Hematopoietic multipotent progenitor cell treated with erythropoietin and hydrocortisone succinate and interleukin-3 and kit ligand, for 6 days (in vitro differentiated cells): ENCODE data around the gene SLC6A7.
A peak's percentile ranks its signal among the peaks of the same experiment; 100 is the strongest.

ENCODE experiments used
- DNase-seq: peaks from one replicate; pipeline ENCODE4 v3.0.0-alpha.2; 2015

SLC6A7 gene

GRCh38 chr5:150156027-150156368 is 33.9 kb upstream of the SLC6A7 start:
- no peak for DNase-seq

DNA sequence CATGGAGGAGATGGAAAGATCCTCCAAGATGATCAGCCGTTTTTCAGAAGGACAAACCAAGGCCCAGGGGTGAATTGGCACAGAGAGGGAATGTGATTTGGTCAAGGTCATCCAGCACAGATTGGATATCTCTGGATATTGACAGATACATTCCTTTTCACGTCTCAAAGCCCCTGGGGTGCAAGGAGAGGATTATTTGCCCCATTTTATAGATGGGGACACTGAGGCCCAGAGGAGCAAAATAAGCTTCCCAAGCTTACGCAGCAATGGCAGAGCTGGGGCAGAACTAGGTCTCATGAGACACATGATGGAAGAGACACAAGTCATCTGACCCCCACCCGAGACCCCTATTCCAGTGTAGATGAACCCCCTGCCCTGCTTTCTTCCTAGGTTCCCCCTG is 33.3 kb upstream of the SLC6A7 start:
- no peak for DNase-seq

- no peak for DNase-seq
Observed at GRCh38 chr5:150157168-150157567, 32.7 kb upstream of the SLC6A7 start.

DNA sequence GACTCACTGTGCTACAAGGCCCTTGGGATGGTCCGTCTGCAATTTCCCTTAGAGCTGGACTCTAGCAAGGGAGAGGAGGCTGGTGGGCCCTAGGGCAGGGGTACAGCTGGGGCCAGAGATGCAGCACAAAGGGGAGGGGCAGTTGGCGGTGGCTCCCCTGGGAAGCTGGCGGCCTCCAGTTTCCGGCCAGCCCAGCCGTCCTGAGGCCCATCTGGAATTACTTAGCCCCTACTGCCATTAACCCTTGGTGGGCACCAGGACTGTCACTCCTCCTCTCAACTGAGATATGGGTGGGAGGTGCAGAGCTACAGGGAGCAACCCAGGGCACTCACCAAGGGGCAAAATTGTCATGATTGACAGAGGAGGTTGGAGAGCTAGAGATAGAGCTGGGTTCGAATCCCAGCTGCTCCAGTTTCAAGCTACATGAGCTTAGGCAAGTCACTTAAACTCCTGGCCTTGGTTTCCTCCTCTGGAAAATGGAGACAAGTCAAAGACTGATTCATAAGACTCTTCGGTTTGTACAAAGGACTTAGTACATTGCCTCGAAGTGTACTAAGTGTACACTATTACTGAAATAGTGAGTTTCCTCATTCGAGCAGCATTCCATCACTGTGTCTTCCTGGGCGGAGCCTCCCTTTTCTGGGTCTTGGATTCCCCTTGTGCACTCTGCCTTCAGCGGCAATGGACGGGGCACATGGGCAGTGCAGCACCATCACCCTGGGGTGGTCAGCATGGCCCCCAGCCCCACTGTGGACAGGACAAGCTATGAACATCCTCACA is 31.5 kb upstream of the SLC6A7 start:
- no peak for DNase-seq

DNA sequence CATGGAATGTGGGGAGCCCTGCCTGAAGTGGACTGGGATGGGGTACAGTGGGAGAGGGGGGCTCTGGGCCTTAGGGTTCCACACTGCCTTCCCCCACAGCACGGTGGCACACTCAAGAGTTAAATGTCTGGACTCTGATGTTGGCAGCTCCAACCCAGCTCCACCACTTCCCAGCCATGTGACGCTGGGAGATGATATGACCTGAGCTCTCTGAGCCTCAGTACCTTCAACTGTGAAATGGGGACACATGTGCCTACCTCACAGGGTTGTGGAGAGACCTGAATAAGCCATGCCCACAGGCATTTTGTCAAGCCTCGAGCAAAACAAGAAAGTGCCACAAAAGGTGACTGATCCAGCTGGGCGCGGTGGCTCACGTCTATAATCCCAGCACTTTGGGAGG is 30.8 kb upstream of the SLC6A7 start:
- DNase-seq, result no peak

GRCh38 chr5:150159741-150160179 is 30.1 kb upstream of the SLC6A7 start:
- no peak for DNase-seq

DNA sequence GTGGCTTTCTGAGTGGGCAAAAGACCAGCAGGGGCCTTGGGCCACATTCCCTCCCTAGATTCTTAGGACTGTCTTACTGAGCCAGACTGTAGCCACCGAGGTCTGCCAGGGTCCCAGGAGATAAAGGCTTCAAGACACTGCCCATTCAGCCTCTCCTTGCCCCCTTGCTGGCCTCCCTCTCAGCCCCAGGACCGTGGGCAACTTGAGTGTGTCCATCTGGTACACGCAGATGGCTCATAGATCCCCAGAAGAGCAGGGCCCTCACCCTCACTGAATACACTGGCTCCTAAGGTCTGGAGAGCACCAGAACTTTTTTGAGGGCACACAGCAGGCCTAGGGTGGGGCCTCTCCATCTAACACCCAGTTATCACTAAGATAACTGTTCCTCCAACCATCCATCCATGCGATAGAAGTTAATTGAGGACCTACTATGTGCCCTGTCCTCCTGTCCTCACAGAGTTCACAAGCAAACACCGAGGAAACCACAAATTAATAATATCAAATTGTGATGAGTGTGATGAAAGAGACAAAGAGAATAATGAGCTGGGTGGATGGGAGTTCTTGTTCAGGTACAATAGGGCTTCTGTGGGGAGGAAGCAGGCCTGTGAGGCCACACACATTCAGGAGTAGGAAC is 29.3 kb upstream of the SLC6A7 start:
- DNase-seq, result no peak

DNA sequence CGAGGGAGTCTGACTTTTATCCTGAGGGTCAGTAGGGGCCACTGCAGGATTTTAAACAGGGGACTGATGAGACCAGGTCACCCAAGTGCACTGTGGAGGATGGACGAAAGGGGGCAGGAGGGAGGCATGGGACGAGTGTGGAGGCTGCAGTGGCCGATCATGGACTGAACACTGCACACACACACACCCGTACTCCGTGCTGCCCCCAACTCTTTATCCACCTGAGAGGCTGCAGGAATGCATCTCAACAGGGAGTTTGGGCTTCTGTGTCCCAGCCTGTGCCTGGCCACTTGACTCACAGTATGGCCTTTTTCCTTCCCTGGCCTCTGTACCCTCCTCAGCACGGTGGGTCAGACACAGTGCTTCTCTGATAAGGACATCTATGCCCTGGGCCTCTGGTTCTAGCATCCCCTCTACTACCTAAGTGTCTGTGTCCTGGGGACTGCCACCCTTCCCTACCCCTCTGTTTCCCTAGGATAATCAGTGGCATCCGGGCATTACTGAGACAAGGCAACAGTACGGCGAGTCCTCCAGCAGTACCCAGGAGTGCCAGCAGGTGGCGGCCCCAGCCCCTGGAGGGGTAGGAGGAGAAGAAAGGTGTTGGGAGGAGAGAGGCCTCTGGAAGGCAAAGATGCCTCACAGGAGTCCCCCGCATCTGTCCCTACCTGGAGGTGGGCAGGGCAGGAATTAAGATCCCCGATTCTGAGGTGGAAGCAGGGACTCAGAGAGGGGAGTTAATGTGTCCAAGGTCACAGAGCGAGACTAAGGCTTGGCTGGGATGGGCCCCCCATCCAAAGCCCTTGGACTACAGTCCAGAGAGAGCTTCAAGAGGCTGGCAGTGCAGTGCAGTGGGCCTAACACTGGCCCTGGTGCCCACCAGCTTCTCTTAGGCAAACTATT is 28.4 kb upstream of the SLC6A7 start:
- DNase-seq, result peak; percentile 79

DNA sequence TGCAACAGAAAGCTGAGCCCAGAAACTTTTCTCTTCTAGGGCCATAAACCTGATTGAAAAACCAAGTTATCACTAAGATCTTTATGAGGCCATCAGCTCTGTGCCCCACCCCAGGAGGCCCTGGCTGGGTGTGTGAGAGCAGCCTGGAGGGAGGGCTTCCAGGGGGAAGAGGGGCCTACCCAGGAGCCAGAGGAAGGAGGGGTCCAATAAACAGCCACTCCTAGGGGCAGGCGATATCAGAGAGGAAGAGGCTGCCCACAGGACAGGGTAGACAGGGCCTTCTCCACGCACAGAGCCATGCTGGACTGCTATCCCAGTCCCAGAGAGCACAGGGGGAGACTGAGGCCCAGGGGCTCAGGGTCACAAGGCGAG is 27.7 kb upstream of the SLC6A7 start:
- no peak for DNase-seq

- no peak for DNase-seq
Observed at GRCh38 chr5:150163035-150163434, 26.8 kb upstream of the SLC6A7 start.

DNA sequence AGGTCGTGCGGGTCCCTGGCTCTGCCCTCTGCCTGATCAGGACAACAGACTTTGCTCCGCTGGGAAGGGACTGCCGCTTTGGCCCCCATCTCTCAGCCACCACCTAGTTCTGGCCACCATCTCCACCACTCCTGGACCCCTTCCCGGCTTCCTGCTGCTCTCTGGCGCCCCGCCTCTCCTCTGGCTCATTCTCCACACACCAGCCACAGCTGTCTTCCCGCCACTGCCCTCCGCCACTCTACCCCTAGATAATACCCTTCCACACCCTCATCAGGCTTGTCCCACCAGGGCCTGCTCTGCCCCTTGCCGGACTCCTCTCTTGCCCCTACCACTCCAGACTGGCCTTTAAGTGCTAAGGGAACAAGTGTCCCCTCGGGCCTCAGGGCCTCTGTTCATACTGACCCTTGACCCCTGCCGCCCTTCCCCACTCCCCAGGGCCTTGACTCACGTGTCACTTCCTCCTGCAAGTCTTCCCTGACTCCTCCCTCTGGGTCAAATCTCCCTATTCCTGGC is 26.3 kb upstream of the SLC6A7 start:
- no peak for DNase-seq

DNA sequence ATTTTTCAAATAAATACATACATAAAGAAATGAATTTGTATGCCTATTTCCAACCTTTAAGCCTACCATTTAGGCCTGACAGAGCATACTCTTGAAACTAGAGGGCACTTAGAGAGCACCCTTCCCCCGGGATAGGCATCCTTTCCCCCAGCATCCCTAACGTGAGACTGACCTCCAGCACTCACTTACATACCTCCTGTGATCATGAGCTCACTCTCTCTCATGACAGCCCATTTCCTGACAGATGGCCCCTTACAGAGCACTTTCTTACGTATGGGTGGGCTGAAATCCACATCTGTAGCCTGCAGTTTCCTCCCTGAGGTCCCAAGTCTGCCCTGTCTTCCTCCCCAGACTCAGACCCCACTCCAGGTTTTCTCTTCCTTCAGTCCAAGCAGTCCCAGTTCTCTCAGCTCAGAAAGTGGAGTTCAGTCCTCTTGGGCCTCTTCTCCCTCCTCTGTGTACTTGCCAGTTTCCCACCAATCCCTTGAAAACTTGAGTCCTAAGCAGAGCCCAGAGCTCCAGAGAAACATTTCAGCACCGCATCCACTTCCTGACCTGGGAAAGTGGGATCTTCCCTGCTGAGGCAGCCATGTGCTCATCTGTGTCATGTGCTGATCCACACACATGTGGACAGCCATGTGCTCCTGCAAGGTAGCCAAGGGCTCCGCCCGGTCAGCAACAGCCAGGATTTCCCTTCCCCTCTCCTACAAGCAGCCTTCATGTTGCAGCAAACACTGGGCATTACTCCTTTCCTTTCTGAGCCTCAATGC is 25.5 kb upstream of the SLC6A7 start:
- no peak for DNase-seq

DNA sequence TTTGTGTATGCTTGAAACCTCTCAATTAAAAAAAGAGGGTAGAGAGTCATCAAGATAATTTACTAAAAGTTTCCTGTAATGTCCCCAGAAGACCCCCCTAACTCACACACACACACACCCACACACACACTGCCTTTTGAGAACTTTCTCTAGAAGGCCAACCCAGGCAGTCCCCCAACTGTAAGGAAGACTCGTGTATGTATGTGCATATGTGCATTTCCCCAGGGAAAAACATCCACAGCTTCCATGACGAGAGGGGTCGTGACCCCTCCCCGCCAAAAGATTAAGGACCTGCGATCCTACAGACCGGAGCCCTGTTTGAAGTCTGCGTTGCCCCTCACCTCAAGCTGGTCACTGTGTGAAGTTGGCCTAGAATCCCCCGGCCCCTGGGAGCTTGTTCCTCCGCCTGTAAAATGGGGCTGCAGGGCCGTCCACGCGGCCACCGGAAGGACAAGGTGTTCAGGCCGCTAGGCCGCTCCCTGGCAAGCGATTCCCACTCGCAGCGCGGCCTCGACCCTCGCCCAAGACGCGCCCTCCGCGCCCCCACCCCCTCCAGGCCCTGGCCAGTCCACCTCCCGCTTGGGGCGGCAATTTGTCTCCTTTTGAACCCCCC is 23.7 kb upstream of the SLC6A7 start:
- no peak for DNase-seq

DNA sequence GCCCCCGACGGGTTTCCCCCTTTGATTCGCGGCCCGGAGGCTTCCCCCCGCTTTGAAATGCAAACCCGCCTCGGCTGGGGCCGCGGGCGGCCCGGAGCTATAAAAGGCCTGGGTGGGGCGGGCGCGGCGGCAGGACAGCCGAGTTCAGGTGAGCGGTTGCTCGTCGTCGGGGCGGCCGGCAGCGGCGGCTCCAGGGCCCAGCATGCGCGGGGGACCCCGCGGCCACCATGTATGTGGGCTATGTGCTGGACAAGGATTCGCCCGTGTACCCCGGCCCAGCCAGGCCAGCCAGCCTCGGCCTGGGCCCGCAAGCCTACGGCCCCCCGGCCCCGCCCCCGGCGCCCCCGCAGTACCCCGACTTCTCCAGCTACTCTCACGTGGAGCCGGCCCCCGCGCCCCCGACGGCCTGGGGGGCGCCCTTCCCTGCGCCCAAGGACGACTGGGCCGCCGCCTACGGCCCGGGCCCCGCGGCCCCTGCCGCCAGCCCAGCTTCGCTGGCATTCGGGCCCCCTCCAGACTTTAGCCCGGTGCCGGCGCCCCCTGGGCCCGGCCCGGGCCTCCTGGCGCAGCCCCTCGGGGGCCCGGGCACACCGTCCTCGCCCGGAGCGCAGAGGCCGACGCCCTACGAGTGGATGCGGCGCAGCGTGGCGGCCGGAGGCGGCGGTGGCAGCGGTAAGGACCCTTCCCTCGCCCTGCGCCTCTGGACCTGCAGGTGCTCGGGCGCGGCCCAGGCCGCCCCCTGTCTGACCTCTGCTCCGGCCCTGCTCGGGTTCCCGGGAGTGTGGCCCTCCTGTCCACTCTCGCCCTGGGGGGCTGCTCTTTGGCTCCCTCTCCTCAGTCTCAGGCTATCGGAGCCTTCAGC is 23.0 kb upstream of the SLC6A7 start, which contains the start of gene CDX1:
Gene CDX1 (plus strand): TSS at position 129 of the 862 bp plus-strand sequence. CDS start 99 bp downstream, at position 228.
- DNase-seq, result no peak

DNA sequence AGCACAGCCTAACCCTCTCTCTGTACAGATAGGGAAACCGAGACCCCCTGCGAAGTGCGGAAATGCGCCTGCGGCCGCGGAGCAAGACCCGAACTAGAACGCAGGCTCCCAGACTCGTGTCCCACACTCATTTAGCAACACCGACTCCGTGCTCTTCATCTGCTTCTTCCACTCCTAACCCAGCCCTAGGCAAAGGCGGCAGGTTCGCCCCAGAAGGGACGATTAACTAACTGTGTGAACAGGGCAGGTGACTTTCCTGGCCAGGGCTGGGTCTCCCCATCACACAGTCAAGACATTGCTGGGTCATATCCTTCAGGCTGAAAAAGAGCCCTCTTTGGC is 22.4 kb upstream of the SLC6A7 start:
- no peak for DNase-seq

- no peak for DNase-seq
Observed at GRCh38 chr5:150167908-150168307, 22.0 kb upstream of the SLC6A7 start.

DNA sequence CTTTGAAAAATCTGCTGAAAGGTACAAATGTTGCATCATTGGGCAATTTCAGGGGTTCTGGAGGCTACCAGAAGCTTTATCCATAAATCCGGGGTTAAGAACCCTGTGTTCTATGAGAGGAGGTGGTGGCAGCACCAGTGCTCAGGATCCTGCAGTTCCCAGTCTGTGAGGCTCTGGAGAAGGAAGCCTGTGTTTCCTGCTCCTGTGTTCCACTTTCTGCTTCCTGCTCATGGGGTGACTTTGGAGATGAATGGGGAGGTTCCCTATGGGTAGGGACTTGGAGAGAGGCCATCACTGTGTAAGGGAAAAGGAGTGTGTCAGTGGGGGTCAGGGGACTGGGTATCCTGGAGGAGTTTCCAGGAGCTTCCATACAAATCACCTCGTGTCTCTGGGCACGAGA is 21.0 kb upstream of the SLC6A7 start:
- DNase-seq, result no peak

DNA sequence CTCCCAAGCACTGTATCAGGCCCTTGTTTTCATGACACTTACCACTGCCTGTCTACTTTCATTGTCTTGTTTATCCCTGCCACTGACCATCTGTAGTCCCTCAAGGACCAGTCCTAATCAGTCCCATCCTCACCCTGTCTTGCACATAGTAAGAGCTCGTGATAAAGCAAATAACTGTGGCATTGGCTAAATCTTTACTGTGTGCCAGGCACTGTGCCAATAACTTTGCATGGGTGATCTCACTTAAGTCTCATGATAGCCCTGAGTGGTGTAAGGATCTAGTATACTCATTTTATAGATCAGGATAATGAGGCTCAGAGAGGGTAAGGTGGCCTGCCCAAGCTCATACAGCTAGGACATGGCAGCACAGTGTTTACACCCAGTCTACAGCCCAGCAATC is 17.7 kb upstream of the SLC6A7 start:
- peak; percentile 70 for DNase-seq

- DNase-seq, result no peak
Observed at GRCh38 chr5:150172556-150172955, 17.3 kb upstream of the SLC6A7 start.

GRCh38 chr5:150173161-150173560 is 16.7 kb upstream of the SLC6A7 start:
- no peak for DNase-seq

- no peak for DNase-seq
Observed at GRCh38 chr5:150174285-150174684, 15.6 kb upstream of the SLC6A7 start.
